ENCODE measurements around the gene SLC66A3. TPM values are rescaled to one million over a fixed set of nuclear protein-coding genes. Genes with fewer than 3 reads are reported as not detected.
A peak's percentile ranks its signal among the peaks of the same experiment; 100 is the strongest.

The SLC66A3 gene
- total and polyA plus RNA-seq, 3 donors from 2014 or later: 23.3 to 46.0 (median 38.9) TPM

GRCh38 chr2:11123001-11123809, 32.1 kb upstream of the SLC66A3 start:
- Histone ChIP-seq H3K9me3 (no peaks in the 10 kb centered on the region), H3K4me1 (no peaks in the 10 kb centered on the region), H3K27ac (no peak overlapping the region), H3K27me3 (no peaks in the 10 kb centered on the region), H3K4me3 (no peak overlapping the region), H3K36me3 (ENCODE audit: low read depth, missing control alignments) (no peaks in the 10 kb centered on the region)
- TF ChIP-seq CTCF (IDR thresholded peaks at IDR 0.05) (no peak), POLR2A (IDR thresholded peaks at IDR 0.05) (no peak)
- DNase-seq: no peak
- 93 to 96% methylated on average over 6 to 12 of the region's 12 CpGs for WGBS, 2 donors
- intact Hi-C loops (cut with DNase I; ENCODE audit: low total_unique reads): no loop called here

DNA sequence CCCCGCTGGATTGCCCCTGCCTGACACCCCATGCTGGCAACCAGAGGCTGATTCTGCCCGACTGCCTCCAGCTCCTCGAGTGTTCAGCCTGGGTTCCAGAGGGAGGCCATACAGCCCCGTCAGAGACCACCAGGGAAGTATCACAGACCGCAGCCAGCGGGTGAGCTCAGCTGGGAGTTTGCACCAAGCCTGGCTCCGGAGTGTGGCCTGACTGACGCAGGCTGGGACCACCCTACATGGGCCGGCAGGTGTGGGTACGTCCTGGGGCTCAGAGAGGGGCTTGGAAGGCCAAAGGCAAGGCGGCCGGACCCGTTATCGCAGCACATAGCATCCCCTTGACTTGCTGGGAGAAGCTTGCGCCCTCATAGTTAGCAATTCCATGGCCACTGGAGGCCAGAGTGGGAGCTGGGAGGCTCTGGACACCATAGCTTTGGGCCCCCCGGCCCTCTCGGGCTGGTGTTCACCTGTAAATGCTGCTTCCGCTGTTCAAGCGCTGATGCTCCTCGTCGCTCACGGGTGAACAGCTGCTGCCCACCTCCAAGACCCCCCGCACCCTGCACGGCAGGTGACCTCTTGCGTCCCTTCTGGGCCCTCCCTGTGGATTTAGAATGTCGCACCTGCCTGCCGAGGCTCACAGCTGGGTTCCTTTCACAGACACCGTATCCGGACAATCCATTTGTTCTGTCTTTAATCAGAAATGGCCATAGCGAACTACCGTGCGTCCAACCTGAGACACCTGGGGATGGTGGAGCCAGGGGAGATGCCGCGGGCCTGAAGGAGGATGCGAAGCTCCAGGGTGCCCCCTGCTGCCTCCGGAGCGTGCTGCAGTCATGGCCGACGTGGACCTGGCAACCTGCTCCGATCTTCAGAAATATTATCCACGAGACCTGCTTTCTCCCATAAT, 31.2 kb upstream of the SLC66A3 start:
- TF ChIP-seq CTCF (IDR thresholded peaks at IDR 0.05): peak; percentile 56 to 73 (median 59)
- TF ChIP-seq POLR2A (IDR thresholded peaks at IDR 0.05): no peak
- no peak overlapping the region for H3K4me3 ChIP-seq
- H3K27me3 ChIP-seq: no peaks in the 10 kb centered on the region
- WGBS, 2 donors: 62 to 65% methylated on average over 20 to 41 of the region's 41 CpGs
- H3K4me1 ChIP-seq: no peaks in the 10 kb centered on the region
- no peaks in the 10 kb centered on the region for H3K36me3 ChIP-seq (ENCODE audit: low read depth, missing control alignments)
- intact Hi-C loops (cut with DNase I; ENCODE audit: low total_unique reads): no loop called here
- no peaks in the 10 kb centered on the region for H3K9me3 ChIP-seq
- no peak overlapping the region for H3K27ac ChIP-seq
- peak; percentile 79 for DNase-seq

GRCh38 chr2:11124760-11125068, 30.6 kb upstream of the SLC66A3 start:
- TF ChIP-seq CTCF (IDR thresholded peaks at IDR 0.05) (no peak), POLR2A (IDR thresholded peaks at IDR 0.05) (no peak)
- WGBS, 2 donors: 68 to 77% methylated on average over 3 of the region's 3 CpGs
- H3K4me1 ChIP-seq: no peaks in the 10 kb centered on the region
- intact Hi-C loops (cut with DNase I; ENCODE audit: low total_unique reads): no loop called here
- no peak overlapping the region for H3K4me3 ChIP-seq
- H3K36me3 ChIP-seq (ENCODE audit: low read depth, missing control alignments): no peaks in the 10 kb centered on the region
- no peaks in the 10 kb centered on the region for H3K9me3 ChIP-seq
- H3K27ac ChIP-seq: no peak overlapping the region
- no peak for DNase-seq
- H3K27me3 ChIP-seq: no peaks in the 10 kb centered on the region

GRCh38 chr2:11127761-11128160, 27.5 kb upstream of the SLC66A3 start:
- H3K27ac ChIP-seq: no peak overlapping the region
- H3K4me1 ChIP-seq: peaks cover 4% of the 10 kb centered on the region
- no peak for TF ChIP-seq POLR2A (IDR thresholded peaks at IDR 0.05)
- TF ChIP-seq CTCF (IDR thresholded peaks at IDR 0.05): no peak
- H3K4me3 ChIP-seq: no peak overlapping the region
- no peaks in the 10 kb centered on the region for H3K9me3 ChIP-seq
- DNase-seq: no peak
- 45 to 55% methylated on average over 5 of the region's 5 CpGs for WGBS, 2 donors
- no peaks in the 10 kb centered on the region for H3K36me3 ChIP-seq (ENCODE audit: low read depth, missing control alignments)
- intact Hi-C loops (cut with DNase I; ENCODE audit: low total_unique reads): no loop called here
- no peaks in the 10 kb centered on the region for H3K27me3 ChIP-seq

All from testis (tissue), 3 donors.